T-cell (primary cell): ENCODE measurements around the gene CA5A. TPM values are rescaled to one million over a fixed set of nuclear protein-coding genes. Genes with fewer than 3 reads are reported as not detected.

Source experiments
- ATAC-seq, 4 experiments: fragments of 200-7000 bp in 3 of 4; fragments of 150-1000 bp in 1 of 4; cut with Tn5 transposase; replicated peaks in 1 of 4; 1 replicate in 3 of 4; 2 replicates in 1 of 4; pipeline ENCODE4 v1.10.0; 2021; ENCODE audit warnings: moderate library complexity in 3 of 4, mild to moderate bottlenecking in 2 of 4, moderate number of reproducible peaks in 1 of 4
- CTCF ChIA-PET, 2 donors: fragments of 300-600 bp; sonication (Branson Sonifier 250); formaldehyde crosslinking; loops; one replicate each; lab custom pipeline; 2022; ENCODE audit warnings: antibody characterized with exemption in 2 of 2; lab: Charles Lee
- POLR2A ChIA-PET, 2 donors: fragments of 300-600 bp; sonication (Branson Sonifier 250); formaldehyde crosslinking; loops; one replicate each; lab custom pipeline; 2022; ENCODE audit warnings: antibody characterized with exemption in 2 of 2; lab: Charles Lee
- DNase-seq, 35 experiments: peaks; one replicate each; pipeline versions ENCODE4 v3.0.0 to v3.0.0-alpha.2; 2013 to 2023
- H3K27ac ChIP-seq: one replicate; pipeline ENCODE4 v1.5.1; 2013; ENCODE audit warnings: low read length
- H3K27me3 ChIP-seq, 2 experiments: replicated peaks in 1 of 2; 1 replicate in 1 of 2; 2 replicates in 1 of 2; pipeline versions ENCODE4 v1.6.1 to v1.7.0; 2013; ENCODE audit warnings: low read length in 1 of 2, mixed read lengths in 1 of 2; ENCODE audit not compliant: control insufficient read depth in 2 of 2, insufficient read depth in 2 of 2; ENCODE audit errors: extremely low read depth in 1 of 2
- H3K36me3 ChIP-seq, 2 donors: 1 replicate in 1 of 2; 2 replicates in 1 of 2; pipeline versions ENCODE4 v1.6.1 to v1.7.0; 2013; ENCODE audit warnings: low read length in 1 of 2; ENCODE audit not compliant: control insufficient read depth in 2 of 2, insufficient read depth in 1 of 2; ENCODE audit errors: extremely low read depth in 1 of 2
- H3K4me1 ChIP-seq, 2 experiments: 1 replicate in 1 of 2; 2 replicates in 1 of 2; pipeline versions ENCODE4 v1.6.1 to v1.7.0; 2013; ENCODE audit warnings: low read length in 2 of 2, mixed read lengths in 1 of 2; ENCODE audit not compliant: insufficient read depth in 2 of 2, control insufficient read depth in 1 of 2; ENCODE audit errors: extremely low read depth in 1 of 2
- H3K4me3 ChIP-seq, 2 donors: 1 replicate in 1 of 2; 2 replicates in 1 of 2; pipeline versions ENCODE4 v1.5.1 to v1.7.0; 2013; ENCODE audit warnings: mild to moderate bottlenecking in 2 of 2, low read length in 1 of 2, moderate library complexity in 1 of 2; ENCODE audit not compliant: control insufficient read depth in 1 of 2; ENCODE audit errors: extremely low read depth in 1 of 2
- H3K9me3 ChIP-seq: 2 replicates; pipeline ENCODE4 v1.7.0; 2013
- H3K27ac Mint-ChIP-seq, 2 donors: one replicate each; pipeline ENCODE4 v1.8.0; 2020 to 2021; ENCODE audit warnings: mild to moderate bottlenecking in 2 of 2, mixed read lengths in 2 of 2
- H3K27me3 Mint-ChIP-seq, 2 donors: one replicate each; pipeline ENCODE4 v1.8.0; 2021 to 2022; ENCODE audit warnings: mixed read lengths in 2 of 2
- H3K36me3 Mint-ChIP-seq: one replicate; pipeline ENCODE4 v1.8.0; 2021; ENCODE audit warnings: mixed read lengths
- H3K4me1 Mint-ChIP-seq, 3 donors: one replicate each; pipeline ENCODE4 v1.8.0; 2020 to 2022; ENCODE audit warnings: mixed read lengths in 3 of 3, mild to moderate bottlenecking in 1 of 3
- H3K4me3 Mint-ChIP-seq, 3 donors: one replicate each; pipeline ENCODE4 v1.8.0; 2020 to 2022; ENCODE audit warnings: mild to moderate bottlenecking in 3 of 3, mixed read lengths in 3 of 3, moderate library complexity in 3 of 3
- H3K9me3 Mint-ChIP-seq, 3 donors: one replicate each; pipeline ENCODE4 v1.8.0; 2020 to 2022; ENCODE audit warnings: mixed read lengths in 3 of 3
- WGBS: methylation state at CpG from one replicate; pipeline ENCODE4 v1.1.5; 2013; ENCODE audit warnings: missing lambda C conversion rate; ENCODE audit not compliant: insufficient coverage; 5-methylcytosine and 5-hydroxymethylcytosine counted together
- total RNA-seq, 35 experiments: library from RNA in 6 of 35; stranded (reverse) in 6 of 35; fragments of 120-200 nt in 1 of 35; gene quantifications; one replicate each; pipeline versions ENCODE4 v1.2.1 to v1.2.4 and lab custom pipeline; 2013 to 2026

CA5A gene
- total RNA-seq, 5 donors from 2014 or later (not counting 1 experiment from before 2014, with no cell fraction given): 0.20 TPM; not detected in 4

GRCh38 chr16:87947356-87948118, 11.2 kb upstream of the CA5A start:
- WGBS: 94% methylated on average over 15 of the region's 22 CpGs
- Histone ChIP-seq H3K27me3 (peaks cover 0 to 26% of the 10 kb centered on the region in 2 experiments), H3K27ac (no peak overlapping the region), H3K9me3 (no peaks in the 10 kb centered on the region), H3K36me3 (peaks cover 0 to under 1% of the 10 kb centered on the region in 2 donors), H3K4me1 (peaks cover 7 to 20% of the 10 kb centered on the region in 2 experiments), H3K4me3 (no peak overlapping the region)
- ATAC-seq (no peak), DNase-seq (no peak)
- peaks cover 11 to 22% (median 22%) of the 10 kb centered on the region in 3 donors for H3K4me1 Mint-ChIP-seq
- peaks cover 2 to 3% of the 10 kb centered on the region in 2 donors for H3K27me3 Mint-ChIP-seq
- CTCF ChIA-PET: no interaction called here
- H3K4me3 Mint-ChIP-seq: peak overlapping the region in 1 of 3 donors; percentile 1
- no peaks in the 10 kb centered on the region for H3K9me3 Mint-ChIP-seq
- POLR2A ChIA-PET: no interaction called here
- H3K36me3 Mint-ChIP-seq: peaks cover 4% of the 10 kb centered on the region
- no peak overlapping the region for H3K27ac Mint-ChIP-seq

DNA sequence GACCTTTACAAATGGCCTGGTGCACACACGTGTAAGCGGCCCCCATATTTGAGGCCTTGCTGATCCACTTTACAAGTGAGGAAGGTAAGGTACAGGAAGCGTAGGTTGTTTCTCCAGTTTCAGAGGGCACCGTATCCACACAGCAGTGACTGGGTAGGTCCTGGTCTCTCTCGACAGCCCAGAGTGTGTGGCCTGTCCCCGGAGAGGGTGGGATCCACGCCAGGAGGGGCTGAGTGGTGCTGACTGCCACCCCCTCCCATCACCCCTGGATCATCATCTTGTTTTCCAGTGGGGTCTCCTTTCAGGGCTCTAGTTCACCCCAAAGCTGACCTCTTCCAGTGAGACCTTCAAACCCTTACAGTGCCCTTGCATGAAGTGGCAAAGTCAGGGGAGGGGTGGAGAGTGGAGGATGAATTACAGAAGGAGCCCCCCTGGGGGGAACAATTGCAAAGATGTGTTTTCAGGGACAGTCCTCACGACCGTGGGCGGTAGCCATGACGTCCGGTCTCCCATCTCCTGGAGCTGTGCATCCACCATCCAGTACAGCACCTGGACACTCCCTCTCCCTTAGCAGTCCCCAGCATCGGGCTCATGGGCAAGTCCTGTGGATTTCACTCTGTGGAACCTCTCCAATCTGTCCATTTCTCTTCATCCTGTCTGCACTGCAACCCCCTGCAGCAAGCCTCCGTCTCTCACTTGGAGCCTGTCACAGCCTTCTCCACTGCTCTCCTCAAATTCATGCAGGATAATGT, 10.4 kb upstream of the CA5A start:
- no peaks in the 10 kb centered on the region for H3K36me3 ChIP-seq
- CTCF ChIA-PET: no interaction called here
- no peak overlapping the region for H3K4me3 ChIP-seq
- no peaks in the 10 kb centered on the region for H3K9me3 Mint-ChIP-seq
- H3K4me3 Mint-ChIP-seq: peak overlapping the region in 1 of 3 donors; percentile 1
- DNase-seq (no peak), ATAC-seq (no peak)
- peaks cover 2 to 12% of the 10 kb centered on the region in 2 experiments for H3K4me1 ChIP-seq
- H3K27me3 Mint-ChIP-seq: peaks cover 2 to 3% of the 10 kb centered on the region in 2 donors
- POLR2A ChIA-PET: no interaction called here
- no peak overlapping the region for H3K27ac ChIP-seq
- no peak overlapping the region for H3K27ac Mint-ChIP-seq
- H3K36me3 Mint-ChIP-seq: no peaks in the 10 kb centered on the region
- peaks cover 5 to 15% (median 14%) of the 10 kb centered on the region in 3 donors for H3K4me1 Mint-ChIP-seq
- H3K27me3 ChIP-seq: peaks cover 0 to 26% of the 10 kb centered on the region in 2 experiments
- 79% methylated on average over 4 of the region's 14 CpGs for WGBS
- H3K9me3 ChIP-seq: no peaks in the 10 kb centered on the region

- H3K36me3 Mint-ChIP-seq: no peaks in the 10 kb centered on the region
- POLR2A ChIA-PET: no interaction called here
- Histone ChIP-seq H3K27ac (no peak overlapping the region), H3K4me1 (peaks cover 2 to 9% of the 10 kb centered on the region in 2 experiments), H3K9me3 (no peaks in the 10 kb centered on the region), H3K27me3 (peaks cover 0 to 26% of the 10 kb centered on the region in 2 experiments), H3K36me3 (no peaks in the 10 kb centered on the region), H3K4me3 (peak overlapping the region; percentile 2 to 35)
- H3K27me3 Mint-ChIP-seq: peaks cover 2 to 3% of the 10 kb centered on the region in 2 donors
- no peak overlapping the region for H3K27ac Mint-ChIP-seq
- peaks cover 3 to 14% (median 11%) of the 10 kb centered on the region in 3 donors for H3K4me1 Mint-ChIP-seq
- CTCF ChIA-PET: no interaction called here
- peak in 2 of 4 experiments; percentile 19 to 85 for ATAC-seq
- peak in 8 of 35 experiments; percentile 15 to 44 (median 28) for DNase-seq
- WGBS: 44% methylated on average over 19 of the region's 22 CpGs
- no peaks in the 10 kb centered on the region for H3K9me3 Mint-ChIP-seq
- peak overlapping the region in 2 of 3 donors; percentile 51 to 63 for H3K4me3 Mint-ChIP-seq
These were observed 9.2 kb upstream of the CA5A start for GRCh38 chr16:87945351-87946042.

DNA sequence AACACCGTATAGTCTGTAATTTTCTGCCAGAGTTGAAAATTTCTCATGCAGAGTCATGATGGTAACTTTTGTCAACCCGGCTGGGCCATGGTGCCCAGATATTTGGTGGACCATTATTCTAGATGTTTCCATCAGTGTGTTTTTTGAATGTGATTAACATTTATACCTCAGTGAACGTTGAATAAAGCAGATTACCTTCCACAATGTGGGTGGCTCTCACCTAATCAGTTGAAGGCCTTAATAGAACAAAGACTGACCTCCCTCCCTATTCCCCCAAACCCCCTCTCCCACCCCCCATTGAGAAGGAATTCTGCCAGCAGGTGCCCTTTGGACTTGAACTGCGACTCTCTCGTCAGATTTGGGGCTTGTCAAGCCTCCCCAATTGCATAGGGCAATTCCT, 6.4 kb upstream of the CA5A start:
- 50% methylated on average over 1 of the region's 5 CpGs for WGBS
- H3K27me3 ChIP-seq: peaks cover 0 to 26% of the 10 kb centered on the region in 2 experiments
- Mint-ChIP-seq H3K4me1 (peaks cover 3 to 7% (median 3%) of the 10 kb centered on the region in 3 donors), H3K9me3 (peaks cover 0 to 4% (median 0%) of the 10 kb centered on the region in 3 donors), H3K27ac (no peak overlapping the region), H3K36me3 (no peaks in the 10 kb centered on the region), H3K4me3 (no peak overlapping the region), H3K27me3 (peaks cover under 1 to 3% of the 10 kb centered on the region in 2 donors)
- peaks cover 2 to 4% of the 10 kb centered on the region in 2 experiments for H3K4me1 ChIP-seq
- H3K27ac ChIP-seq: no peak overlapping the region
- H3K36me3 ChIP-seq: no peaks in the 10 kb centered on the region
- POLR2A ChIA-PET: no interaction called here
- no peak for DNase-seq
- H3K9me3 ChIP-seq: no peaks in the 10 kb centered on the region
- ATAC-seq: no peak
- no peak overlapping the region for H3K4me3 ChIP-seq
- CTCF ChIA-PET: no interaction called here

- 100% methylated on average over 3 of the region's 13 CpGs for WGBS
- peaks cover 0 to 3% of the 10 kb centered on the region in 2 experiments for H3K27me3 ChIP-seq
- DNase-seq (no peak), ATAC-seq (no peak)
- Mint-ChIP-seq H3K36me3 (no peaks in the 10 kb centered on the region), H3K4me1 (no peaks in the 10 kb centered on the region), H3K27ac (no peak overlapping the region), H3K27me3 (peaks cover 0 to 4% of the 10 kb centered on the region in 2 donors), H3K9me3 (peaks cover 0 to 4% (median 0%) of the 10 kb centered on the region in 3 donors), H3K4me3 (no peak overlapping the region)
- ChIA-PET POLR2A (no interaction called here), CTCF (interaction anchor here in 1 of 2 donors (0.6 kb wide), 1 partner anchor 241 kb away, joined by 4 read pairs; no protein-coding TSS in a partner anchor)
- no peaks in the 10 kb centered on the region for H3K9me3 ChIP-seq
- no peak overlapping the region for H3K27ac ChIP-seq
- H3K36me3 ChIP-seq: no peaks in the 10 kb centered on the region
- H3K4me1 ChIP-seq: no peaks in the 10 kb centered on the region
- H3K4me3 ChIP-seq: no peak overlapping the region
These were observed 3.5 kb upstream of the CA5A start for GRCh38 chr16:87939562-87940423.
